GM12873 (cell line): ENCODE data around the gene ADARB2.

ENCODE experiments used
- CTCF ChIP-seq: IDR thresholded peaks from 2 replicates; pipeline ENCODE4 v1.5.1; 2012; ENCODE audit warnings: low read depth, mild to moderate bottlenecking, moderate library complexity, low read length, control low read depth; ENCODE audit not compliant: insufficient read depth; ENCODE audit errors: missing control alignments

Gene ADARB2

GRCh38 chr10:1686491-1686749, 50.9 kb downstream of the ADARB2 start:
- no peak for TF ChIP-seq CTCF

GRCh38 chr10:1685699-1686490, 51.4 kb downstream of the ADARB2 start:
- TF ChIP-seq CTCF = no peak

- no peak for TF ChIP-seq CTCF
Measured at GRCh38 chr10:1684991-1685390, 52.3 kb downstream of the ADARB2 start.

- TF ChIP-seq CTCF = no peak
Measured at GRCh38 chr10:1683649-1684048, 53.7 kb downstream of the ADARB2 start.

- TF ChIP-seq CTCF = no peak
Measured at GRCh38 chr10:1679821-1680650, 57.3 kb downstream of the ADARB2 start.

- TF ChIP-seq CTCF = no peak
Measured at GRCh38 chr10:1678084-1678483, 59.2 kb downstream of the ADARB2 start.

- TF ChIP-seq CTCF = no peak
Measured at GRCh38 chr10:1677307-1677939, 59.9 kb downstream of the ADARB2 start.
